Tibial nerve (tissue), 4 donors: Measurements from ENCODE around the gene FOLR2.

Experiments
- CTCF ChIP-seq, 5 experiments: fragments of 200-600 bp in 3 of 5; fragments of 450-650 bp in 2 of 5; sonication (generic) in 3 of 5; IDR thresholded peaks; one replicate each; pipeline ENCODE4 v1.5.1; 2016 to 2019; ENCODE audit warnings: antibody characterized with exemption in 5 of 5, mild to moderate bottlenecking in 3 of 5, moderate library complexity in 2 of 5
- EP300 ChIP-seq, 2 donors: sonication (generic); formaldehyde crosslinking; IDR thresholded peaks; one replicate each; pipeline ENCODE4 v1.6.1; 2017; ENCODE audit warnings: antibody characterized with exemption in 2 of 2, mild to moderate bottlenecking in 1 of 2
- POLR2A ChIP-seq, 2 donors: fragments of 450-650 bp; IDR thresholded peaks; one replicate each; pipeline ENCODE4 v1.6.1; 2017; ENCODE audit warnings: antibody characterized with exemption in 2 of 2, mild to moderate bottlenecking in 2 of 2, moderate library complexity in 2 of 2

GRCh38 chr11:72241291-72241781, 24.7 kb downstream of the FOLR2 start:
- TF ChIP-seq CTCF (IDR thresholded peaks at IDR 0.05) (no peak), POLR2A (IDR thresholded peaks at IDR 0.05) (no peak), EP300 (IDR thresholded peaks at IDR 0.05) (no peak)
